Calu3 (cell line): Measurements from ENCODE around the gene FREM3. TPM values are rescaled to one million over a fixed set of nuclear protein-coding genes. Genes with fewer than 3 reads are reported as not detected.

Source experiments
- BruUV-seq: library from RNA; stranded (reverse); fragments of 400-500 nt; replicated peaks from 2 replicates; lab custom pipeline; 2021; lab: Mats Ljungman, UMichigan
- CTCF ChIA-PET: fragments of 300-600 bp; sonication (Branson Sonifier 250); formaldehyde crosslinking; loops from one replicate; lab custom pipeline; 2022; ENCODE audit warnings: antibody characterized with exemption; lab: Charles Lee
- DNase-seq: peaks from one replicate; pipeline ENCODE4 v3.0.0; 2022
- H3K27ac Mint-ChIP-seq: one replicate; pipeline ENCODE4 v1.8.0; 2022; ENCODE audit warnings: mixed read lengths; ENCODE audit not compliant: unreplicated experiment
- H3K27me3 Mint-ChIP-seq: one replicate; pipeline ENCODE4 v1.8.0; 2022; ENCODE audit warnings: mixed read lengths; ENCODE audit not compliant: unreplicated experiment
- H3K36me3 Mint-ChIP-seq: one replicate; pipeline ENCODE4 v1.8.0; 2022; ENCODE audit warnings: mild to moderate bottlenecking, moderate library complexity, mixed read lengths; ENCODE audit not compliant: insufficient read depth, unreplicated experiment
- H3K4me1 Mint-ChIP-seq: one replicate; pipeline ENCODE4 v1.8.0; 2022; ENCODE audit warnings: mild to moderate bottlenecking, low read depth, mixed read lengths; ENCODE audit not compliant: unreplicated experiment
- H3K4me3 Mint-ChIP-seq: one replicate; pipeline ENCODE4 v1.8.0; 2022; ENCODE audit warnings: mild to moderate bottlenecking, low read depth, moderate library complexity, mixed read lengths; ENCODE audit not compliant: unreplicated experiment
- H3K9me3 Mint-ChIP-seq: one replicate; pipeline ENCODE4 v1.8.0; 2022; ENCODE audit warnings: low read depth, mixed read lengths; ENCODE audit not compliant: unreplicated experiment
- intact Hi-C: fragments of 100-400 bp; cut with micrococcal nuclease; formaldehyde crosslinking; loops from one replicate; pipeline ENCODE4 v1.10.0; 2022; ENCODE audit not compliant: unreplicated experiment
- total RNA-seq: library from RNA; stranded (reverse); gene quantifications from 2 replicates; pipeline ENCODE4 v1.2.3, GENCODE V29; 2022
- TF ChIP-seq, protein P1 (sequence below): fragments of 200-600 bp; IDR thresholded peaks from one replicate; pipeline ENCODE4 v1.8.0; 2022; ENCODE audit warnings: antibody characterized with exemption; ENCODE audit not compliant: unreplicated experiment

The FREM3 gene
- total RNA-seq, 1 experiment from 2014 or later = not detected

- no peaks in the 10 kb centered on the region for H3K4me1 Mint-ChIP-seq
- H3K9me3 Mint-ChIP-seq = no peaks in the 10 kb centered on the region
- no TSS peak for BruUV-seq
- intact Hi-C loops = no loop called here
- H3K36me3 Mint-ChIP-seq = no peaks in the 10 kb centered on the region
- TF ChIP-seq, protein P1, sequence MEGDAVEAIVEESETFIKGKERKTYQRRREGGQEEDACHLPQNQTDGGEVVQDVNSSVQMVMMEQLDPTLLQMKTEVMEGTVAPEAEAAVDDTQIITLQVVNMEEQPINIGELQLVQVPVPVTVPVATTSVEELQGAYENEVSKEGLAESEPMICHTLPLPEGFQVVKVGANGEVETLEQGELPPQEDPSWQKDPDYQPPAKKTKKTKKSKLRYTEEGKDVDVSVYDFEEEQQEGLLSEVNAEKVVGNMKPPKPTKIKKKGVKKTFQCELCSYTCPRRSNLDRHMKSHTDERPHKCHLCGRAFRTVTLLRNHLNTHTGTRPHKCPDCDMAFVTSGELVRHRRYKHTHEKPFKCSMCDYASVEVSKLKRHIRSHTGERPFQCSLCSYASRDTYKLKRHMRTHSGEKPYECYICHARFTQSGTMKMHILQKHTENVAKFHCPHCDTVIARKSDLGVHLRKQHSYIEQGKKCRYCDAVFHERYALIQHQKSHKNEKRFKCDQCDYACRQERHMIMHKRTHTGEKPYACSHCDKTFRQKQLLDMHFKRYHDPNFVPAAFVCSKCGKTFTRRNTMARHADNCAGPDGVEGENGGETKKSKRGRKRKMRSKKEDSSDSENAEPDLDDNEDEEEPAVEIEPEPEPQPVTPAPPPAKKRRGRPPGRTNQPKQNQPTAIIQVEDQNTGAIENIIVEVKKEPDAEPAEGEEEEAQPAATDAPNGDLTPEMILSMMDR = no peak
- CTCF ChIA-PET = no interaction called here
- no peak for DNase-seq
- H3K27me3 Mint-ChIP-seq = peaks cover 19% of the 10 kb centered on the region
- no peak overlapping the region for H3K4me3 Mint-ChIP-seq
- no peak overlapping the region for H3K27ac Mint-ChIP-seq
Measured at GRCh38 chr4:143658336-143658735, 42.1 kb downstream of the FREM3 start.

DNA sequence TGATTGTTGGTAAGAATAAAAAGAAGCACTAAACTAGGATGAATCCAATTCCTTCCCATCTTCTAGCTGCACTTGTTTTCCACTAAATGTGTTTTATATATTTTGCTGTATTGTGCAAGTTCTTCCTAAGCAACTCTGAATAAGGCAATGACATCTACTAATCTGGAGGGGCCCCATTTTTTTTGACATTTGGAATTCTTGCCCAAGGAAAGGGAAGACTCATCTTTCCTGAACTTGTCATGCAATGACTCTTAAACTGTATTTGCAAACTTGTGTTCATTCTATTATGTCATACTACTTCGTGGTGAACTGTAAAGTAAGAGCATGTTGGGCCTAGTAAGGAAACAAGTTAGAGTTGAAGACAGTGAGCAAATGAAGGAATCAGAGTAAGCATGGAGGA is 45.9 kb downstream of the FREM3 start:
- H3K27me3 Mint-ChIP-seq = peaks cover 9% of the 10 kb centered on the region
- H3K27ac Mint-ChIP-seq = no peak overlapping the region
- CTCF ChIA-PET = no interaction called here
- TF ChIP-seq, protein P1 = no peak
- no peaks in the 10 kb centered on the region for H3K4me1 Mint-ChIP-seq
- H3K4me3 Mint-ChIP-seq = no peak overlapping the region
- intact Hi-C loops = no loop called here
- H3K9me3 Mint-ChIP-seq = no peaks in the 10 kb centered on the region
- no peak for DNase-seq
- no TSS peak for BruUV-seq
- H3K36me3 Mint-ChIP-seq = no peaks in the 10 kb centered on the region

GRCh38 chr4:143653031-143653430 is 47.4 kb downstream of the FREM3 start:
- H3K4me3 Mint-ChIP-seq = no peak overlapping the region

DNA sequence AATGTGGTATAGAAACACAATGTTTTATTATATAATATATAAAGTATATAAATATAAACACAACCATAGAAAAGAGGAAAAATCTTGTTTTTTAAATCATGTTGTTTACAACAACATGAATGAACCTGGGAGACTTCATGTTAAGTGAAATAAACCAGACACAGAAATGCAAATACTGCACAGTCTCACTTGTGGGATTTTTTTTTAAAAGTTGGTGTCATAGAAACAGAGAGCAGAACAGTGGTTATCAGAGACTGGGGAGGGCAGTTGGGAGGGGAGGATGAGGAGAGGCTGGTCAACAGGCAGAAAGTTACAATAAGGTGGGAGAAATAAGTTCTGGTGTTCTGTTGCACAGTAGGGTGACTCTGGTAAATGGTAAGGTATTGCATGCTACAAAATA is 57.1 kb downstream of the FREM3 start:
- H3K9me3 Mint-ChIP-seq = peaks cover 8% of the 10 kb centered on the region

More at GRCh38 chr4:143653031-143653430, 47.4 kb downstream of the FREM3 start:
- Mint-ChIP-seq H3K27ac (no peak overlapping the region), H3K27me3 (peaks cover 21% of the 10 kb centered on the region), H3K36me3 (no peaks in the 10 kb centered on the region), H3K4me1 (no peaks in the 10 kb centered on the region), H3K9me3 (no peaks in the 10 kb centered on the region)
- DNase-seq = no peak
- CTCF ChIA-PET = no interaction called here
- intact Hi-C loops = no loop called here
- no TSS peak for BruUV-seq
- TF ChIP-seq, protein P1 = no peak

More for the DNA sequence above, 57.1 kb downstream of the FREM3 start:
- intact Hi-C loops = no loop called here
- TF ChIP-seq, protein P1 = no peak
- Mint-ChIP-seq H3K4me1 (peaks cover 7% of the 10 kb centered on the region), H3K27ac (no peak overlapping the region), H3K4me3 (no peak overlapping the region), H3K27me3 (peaks cover 69% of the 10 kb centered on the region), H3K36me3 (no peaks in the 10 kb centered on the region)
- CTCF ChIA-PET = no interaction called here
- BruUV-seq = no TSS peak
- DNase-seq = no peak
